Lung microvascular endothelial cell (primary cell): ENCODE data around the gene AHNAK2. TPM values are rescaled to one million over a fixed set of nuclear protein-coding genes. Genes with fewer than 3 reads are reported as not detected.
"Not testable (repeated sequence)": the region's sequence is repeated elsewhere in the genome, so short reads cannot be mapped to it uniquely, and the experiment has no call there.

Experiments used
- DNase-seq, 2 donors: peaks; one replicate each; pipeline versions ENCODE4 v3.0.0 to v3.0.0-alpha.2; 2010; ENCODE audit warnings: low read depth in 2 of 2
- total RNA-seq: library from RNA; depleted of rRNA; stranded (reverse); fragments of >200 nt; gene quantifications from 2 replicates; pipeline ENCODE4 v1.2.1, GENCODE V29; 2014

AHNAK2 gene
- total RNA-seq, 1 donor from 2014 or later, result 6.0 TPM

GRCh38 chr14:104928391-104929133, 49.6 kb downstream of the AHNAK2 start:
- DNase-seq, result no peak

- DNase-seq, result no peak
Measured at GRCh38 chr14:104927901-104928300, 50.3 kb downstream of the AHNAK2 start.

- no peak for DNase-seq
Measured at GRCh38 chr14:104927432-104927816, 50.8 kb downstream of the AHNAK2 start.

- DNase-seq, result no peak
Measured at GRCh38 chr14:104926619-104927431, 51.3 kb downstream of the AHNAK2 start.

GRCh38 chr14:104925855-104926609, 52.1 kb downstream of the AHNAK2 start:
- no peak for DNase-seq

- DNase-seq, result no peak
Measured at GRCh38 chr14:104925214-104925854, 52.8 kb downstream of the AHNAK2 start.

- DNase-seq, result no peak
Measured at GRCh38 chr14:104924421-104925213, 53.6 kb downstream of the AHNAK2 start, which contains the start of gene PLD4. TSS of gene PLD4 (plus strand) at chr14:104924879. CDS start at chr14:104927141, 2,262 bp downstream.

GRCh38 chr14:104923640-104924420, 54.3 kb downstream of the AHNAK2 start:
- no peak for DNase-seq

GRCh38 chr14:104919993-104920315, 58.2 kb downstream of the AHNAK2 start:
- no peak for DNase-seq

GRCh38 chr14:104919152-104919992, 58.8 kb downstream of the AHNAK2 start:
- not testable (repeated sequence) for DNase-seq

- DNase-seq, result no peak
Measured at GRCh38 chr14:104917993-104918392, 60.2 kb downstream of the AHNAK2 start.

- DNase-seq, result no peak
Measured at GRCh38 chr14:104917116-104917515, 61.1 kb downstream of the AHNAK2 start.

GRCh38 chr14:104913435-104913834, 64.7 kb downstream of the AHNAK2 start:
- DNase-seq, result no peak

- no peak for DNase-seq
Measured at GRCh38 chr14:104912053-104912452, 66.1 kb downstream of the AHNAK2 start.

- DNase-seq, result no peak
Measured at GRCh38 chr14:104908303-104908702, 69.9 kb downstream of the AHNAK2 start.

GRCh38 chr14:104905579-104905933, 72.6 kb downstream of the AHNAK2 start:
- DNase-seq, result not testable (repeated sequence)

- DNase-seq, result not testable (repeated sequence)
Measured at GRCh38 chr14:104904650-104905578, 73.3 kb downstream of the AHNAK2 start.

- no peak for DNase-seq
Measured at GRCh38 chr14:104903990-104904389, 74.2 kb downstream of the AHNAK2 start.
